Spleen (tissue), 11 donors: ENCODE measurements around the gene DLG2. TPM values are rescaled to one million over a fixed set of nuclear protein-coding genes. Genes with fewer than 3 reads are reported as not detected.

Experiments used
- DNase-seq: peaks from one replicate; pipeline ENCODE4 v3.0.0-alpha.2; 2020
- H3K27ac ChIP-seq, 8 donors: fragments of 200-600 bp; sonication (generic) in 7 of 8; 1 replicate in 4 of 8; 2 replicates in 4 of 8; pipeline versions ENCODE4 v1.5.0 to v1.8.0; 2016 to 2021; ENCODE audit warnings: inconsistent platforms in 4 of 8, mild to moderate bottlenecking in 4 of 8, moderate library complexity in 1 of 8
- H3K27me3 ChIP-seq, 7 donors: fragments of 200-600 bp; sonication (generic) in 6 of 7; replicated peaks in 1 of 7; 1 replicate in 4 of 7; 2 replicates in 3 of 7; pipeline versions ENCODE4 v1.5.0 to v1.8.0; 2016 to 2021; ENCODE audit warnings: inconsistent platforms in 3 of 7, mild to moderate bottlenecking in 1 of 7
- H3K36me3 ChIP-seq, 6 donors: fragments of 200-600 bp; sonication (generic) in 5 of 6; 1 replicate in 4 of 6; 2 replicates in 2 of 6; pipeline versions ENCODE4 v1.5.0 to v1.8.0; 2016 to 2021; ENCODE audit warnings: inconsistent platforms in 2 of 6
- H3K4me1 ChIP-seq, 6 donors: fragments of 200-600 bp; sonication (generic) in 5 of 6; 1 replicate in 3 of 6; 2 replicates in 3 of 6; pipeline versions ENCODE4 v1.5.0 to v1.8.0; 2016 to 2021; ENCODE audit warnings: inconsistent platforms in 3 of 6
- H3K4me3 ChIP-seq, 8 donors: fragments of 200-600 bp; sonication (generic) in 7 of 8; 1 replicate in 4 of 8; 2 replicates in 4 of 8; pipeline versions ENCODE4 v1.5.0 to v1.8.0; 2016 to 2021; ENCODE audit warnings: inconsistent platforms in 4 of 8, mild to moderate bottlenecking in 4 of 8, moderate library complexity in 2 of 8
- H3K9me3 ChIP-seq, 8 donors: fragments of 200-600 bp; sonication (generic) in 7 of 8; 1 replicate in 4 of 8; 2 replicates in 4 of 8; pipeline versions ENCODE4 v1.5.0 to v1.8.0; 2016 to 2021; ENCODE audit warnings: inconsistent platforms in 4 of 8
- POLR2A ChIP-seq, 3 donors: fragments of 450-650 bp; IDR thresholded peaks; one replicate each; pipeline ENCODE4 v1.5.1; 2017; ENCODE audit warnings: antibody characterized with exemption in 3 of 3, mild to moderate bottlenecking in 1 of 3
- POLR2AphosphoS5 ChIP-seq, 3 donors: sonication (generic); formaldehyde crosslinking; IDR thresholded peaks; one replicate each; pipeline ENCODE4 v1.5.1; 2017; ENCODE audit warnings: antibody characterized with exemption in 3 of 3
- WGBS, 5 donors: extraction: QIAGEN DNeasy Blood & Tissue Kit in 3 of 5; methylation state at CpG; one replicate each; pipeline versions ENCODE4 v1.1.5 to v1.1.7; 2013 to 2018; 5-methylcytosine and 5-hydroxymethylcytosine counted together
- intact Hi-C: fragments of 100-400 bp; cut with DNase I; formaldehyde crosslinking; loops from one replicate; pipeline ENCODE4 v1.15.0; 2023; ENCODE audit warnings: low total_unique reads
- polyA plus RNA-seq, 3 donors: library from polyadenylated mRNA; stranded (reverse); fragments of 200-250 nt; gene quantifications; one replicate each; pipeline ENCODE4 v1.2.1, GENCODE V29; 2013
- total RNA-seq, 7 donors: library from RNA; depleted of rRNA in 3 of 7; stranded (reverse); fragments of >200 nt in 3 of 7; fragmentation: NEBNext Ultra II Directional in 4 of 7; extraction: Animal tissue kit (Norgen Biotek cat#: 25700) in 4 of 7; gene quantifications; one replicate each; pipeline versions ENCODE4 v1.1.0 to v1.2.1, GENCODE V29; 2016 to 2021
- TF ChIP-seq, protein P1 (sequence below), 11 experiments: fragments of 200-600 bp in 7 of 11; fragments of 450-650 bp in 4 of 11; sonication (generic) in 4 of 11; IDR thresholded peaks in 8 of 11; conservative IDR thresholded peaks in 3 of 11; 1 replicate in 7 of 11; 2 replicates in 4 of 11; pipeline versions ENCODE4 v1.4.0 to v1.8.0; 2016 to 2021; ENCODE audit warnings: antibody characterized with exemption in 11 of 11, inconsistent platforms in 4 of 11, mild to moderate bottlenecking in 1 of 11
- donor health status: healthy with polysubstance abuse.
- donor health status: DM: no; HTN: no; CAD: no; lungs with moderate emphysema.
- donor health status: DM: no; HTN: no; CAD: no.
- donor health status: Bipolar disorder and iron deficiency.
- donor health status: healthy.
- donor health status: DM: no; HTN: no; CAD: no.
- donor health status: DM: yes; HTN: yes; CAD: no.

Gene DLG2
- total and polyA plus RNA-seq, 10 donors = 0.43 to 12.7 (median 7.9) TPM

DNA sequence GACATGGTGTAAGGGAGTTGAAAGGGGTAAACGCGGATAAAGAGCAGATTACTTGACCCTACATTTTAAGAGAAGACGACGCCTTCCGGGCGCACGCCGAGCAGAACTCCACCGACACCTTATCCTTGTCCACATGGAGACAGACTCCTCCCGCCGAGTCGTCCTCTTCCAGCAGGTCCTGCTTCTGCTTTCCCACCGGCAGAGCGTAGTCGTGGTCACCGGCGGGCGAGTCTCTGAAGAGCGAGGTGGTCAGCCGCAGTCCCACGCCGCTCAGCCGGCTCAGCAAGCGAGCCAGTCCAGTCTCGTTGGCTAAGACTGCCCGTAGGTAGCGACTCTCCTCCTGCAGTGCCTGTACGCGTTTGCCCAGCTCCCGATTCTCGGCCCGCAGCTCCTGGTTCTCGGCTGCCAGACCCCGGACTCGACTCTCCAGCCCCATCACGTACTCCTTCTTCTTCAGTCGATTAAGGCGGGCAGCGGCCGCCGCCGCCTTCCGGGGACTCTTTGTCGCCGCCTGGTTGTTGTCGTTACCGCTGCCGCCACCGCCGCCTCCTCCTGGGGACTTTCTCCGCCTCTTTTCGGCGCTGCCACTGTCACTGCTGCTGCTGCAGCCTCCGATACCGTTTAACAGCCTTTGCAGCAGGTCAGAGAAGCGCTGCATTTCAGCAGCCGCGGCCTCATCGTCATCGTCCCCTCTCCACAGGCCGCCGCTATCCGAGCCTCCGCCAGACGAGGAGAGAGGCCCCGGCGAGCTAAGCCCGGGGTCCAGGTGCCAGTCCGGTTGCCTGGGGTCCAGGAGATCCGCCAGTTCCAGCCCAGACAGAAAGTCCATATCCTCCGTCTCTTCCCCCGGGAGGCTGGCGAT lies 36.8 kb upstream of the DLG2 start:
- peaks cover 0 to 34% (median 7%) of the 10 kb centered on the region in 6 donors for H3K36me3 ChIP-seq
- TF ChIP-seq POLR2AphosphoS5 (IDR thresholded peaks at IDR 0.05) (peak; percentile 56 to 79 (median 61)), POLR2A (IDR thresholded peaks at IDR 0.05) (peak in 1 of 3 donors; percentile 5)
- TF ChIP-seq, protein P1, sequence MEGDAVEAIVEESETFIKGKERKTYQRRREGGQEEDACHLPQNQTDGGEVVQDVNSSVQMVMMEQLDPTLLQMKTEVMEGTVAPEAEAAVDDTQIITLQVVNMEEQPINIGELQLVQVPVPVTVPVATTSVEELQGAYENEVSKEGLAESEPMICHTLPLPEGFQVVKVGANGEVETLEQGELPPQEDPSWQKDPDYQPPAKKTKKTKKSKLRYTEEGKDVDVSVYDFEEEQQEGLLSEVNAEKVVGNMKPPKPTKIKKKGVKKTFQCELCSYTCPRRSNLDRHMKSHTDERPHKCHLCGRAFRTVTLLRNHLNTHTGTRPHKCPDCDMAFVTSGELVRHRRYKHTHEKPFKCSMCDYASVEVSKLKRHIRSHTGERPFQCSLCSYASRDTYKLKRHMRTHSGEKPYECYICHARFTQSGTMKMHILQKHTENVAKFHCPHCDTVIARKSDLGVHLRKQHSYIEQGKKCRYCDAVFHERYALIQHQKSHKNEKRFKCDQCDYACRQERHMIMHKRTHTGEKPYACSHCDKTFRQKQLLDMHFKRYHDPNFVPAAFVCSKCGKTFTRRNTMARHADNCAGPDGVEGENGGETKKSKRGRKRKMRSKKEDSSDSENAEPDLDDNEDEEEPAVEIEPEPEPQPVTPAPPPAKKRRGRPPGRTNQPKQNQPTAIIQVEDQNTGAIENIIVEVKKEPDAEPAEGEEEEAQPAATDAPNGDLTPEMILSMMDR (IDR thresholded peaks at IDR 0.05 in 8 of 11, conservative IDR thresholded peaks at IDR 0.05 in 3 of 11) = peak in 10 of 11 experiments; percentile 53 to 87 (median 68)
- intact Hi-C loops = no loop called here
- DNase-seq = peak; percentile 97
- H3K4me1 ChIP-seq = peaks cover 36 to 59% (median 53%) of the 10 kb centered on the region in 6 donors
- H3K9me3 ChIP-seq = no peaks in the 10 kb centered on the region
- WGBS, 5 donors = 0 to 1% (median 0%) methylated on average over 42 to 73 of the region's 73 CpGs
- no peaks in the 10 kb centered on the region for H3K27me3 ChIP-seq
- peak overlapping the region; percentile 98 to 99 (median 98) for H3K27ac ChIP-seq
- H3K4me3 ChIP-seq = peak overlapping the region; percentile 74 to 94 (median 86)

DNA sequence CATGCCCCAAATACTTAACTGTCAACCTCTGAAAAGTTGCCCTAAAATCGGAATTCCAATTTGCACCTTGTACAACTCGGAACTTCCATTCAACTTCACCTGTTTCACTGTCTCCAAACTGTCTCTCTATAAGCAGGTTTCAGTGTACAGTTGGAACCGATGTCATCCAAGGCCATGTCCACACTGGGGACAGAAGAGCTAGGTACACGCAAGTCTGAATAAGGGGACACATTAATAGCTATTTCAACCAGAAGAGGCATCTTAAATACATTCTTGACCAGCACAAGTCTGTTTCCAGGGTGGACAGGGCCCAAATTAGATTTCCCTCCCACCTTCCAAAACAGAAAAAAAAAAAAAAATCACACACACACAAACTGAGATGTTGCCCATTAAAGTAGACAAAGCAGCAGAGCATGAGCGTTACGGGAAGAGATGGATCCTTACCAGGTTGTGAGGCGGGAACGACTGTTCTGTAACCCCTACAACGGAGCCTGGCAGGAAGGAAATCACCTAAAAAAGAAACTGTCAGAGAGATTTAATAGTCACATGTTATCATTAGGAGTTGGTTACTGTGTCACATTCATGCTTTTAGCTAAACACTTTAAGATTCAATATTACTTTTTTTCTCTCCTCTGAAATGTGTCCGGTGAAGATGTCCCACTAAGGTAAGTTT lies 36.1 kb upstream of the DLG2 start:
- H3K4me1 ChIP-seq = peaks cover 40 to 66% (median 59%) of the 10 kb centered on the region in 6 donors
- no peak for TF ChIP-seq POLR2AphosphoS5 (IDR thresholded peaks at IDR 0.05)
- TF ChIP-seq POLR2A (IDR thresholded peaks at IDR 0.05) = no peak
- TF ChIP-seq, protein P1 (IDR thresholded peaks at IDR 0.05 in 8 of 11, conservative IDR thresholded peaks at IDR 0.05 in 3 of 11) = no peak
- no peaks in the 10 kb centered on the region for H3K27me3 ChIP-seq
- no peak for DNase-seq
- H3K36me3 ChIP-seq = peaks cover 0 to 41% (median 11%) of the 10 kb centered on the region in 6 donors
- H3K4me3 ChIP-seq = peak overlapping the region; percentile 74 to 94 (median 86)
- 4 to 10% (median 7%) methylated on average over 10 of the region's 10 CpGs for WGBS, 5 donors
- no peaks in the 10 kb centered on the region for H3K9me3 ChIP-seq
- peak overlapping the region; percentile 98 to 99 (median 98) for H3K27ac ChIP-seq
- intact Hi-C loops = no loop called here

DNA sequence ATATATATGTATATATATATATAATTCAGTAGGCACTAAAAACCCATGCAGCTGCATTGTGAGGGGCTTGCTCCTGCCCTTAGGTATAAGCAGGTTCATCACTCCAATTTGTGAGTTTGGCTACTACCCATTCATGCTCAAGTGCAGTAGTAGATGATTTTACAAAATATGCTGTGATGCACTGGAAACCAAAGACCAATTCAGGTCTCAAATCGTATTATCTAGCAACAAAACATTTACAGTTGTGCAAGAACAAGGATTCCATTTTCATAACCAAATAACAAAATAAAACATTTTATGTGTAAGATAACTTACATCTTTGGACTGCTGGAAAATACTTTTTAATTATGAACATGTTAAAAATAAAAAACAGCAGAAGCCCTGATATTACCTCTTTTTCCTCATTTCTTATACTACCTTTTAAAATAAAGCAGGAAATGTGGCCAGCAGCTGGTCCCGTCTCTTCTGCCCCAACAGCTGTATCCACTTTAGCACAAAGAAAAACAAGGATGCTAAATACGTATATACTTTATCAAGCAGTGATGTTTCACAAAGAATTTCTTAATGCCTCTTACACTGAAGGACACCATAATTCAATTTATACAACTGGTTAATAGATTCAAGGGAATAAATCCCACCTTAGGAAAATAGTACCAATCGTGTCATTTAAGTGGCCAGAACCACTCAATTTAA lies 35.0 kb upstream of the DLG2 start:
- intact Hi-C loops = no loop called here
- H3K4me1 ChIP-seq = peaks cover 43 to 77% (median 66%) of the 10 kb centered on the region in 6 donors
- H3K27me3 ChIP-seq = no peaks in the 10 kb centered on the region
- H3K36me3 ChIP-seq = peaks cover 0 to 52% (median 16%) of the 10 kb centered on the region in 6 donors
- no peaks in the 10 kb centered on the region for H3K9me3 ChIP-seq
- DNase-seq = no peak
- H3K4me3 ChIP-seq = peak overlapping the region in 7 of 8 donors; percentile 8 to 91 (median 84)
- H3K27ac ChIP-seq = no peak overlapping the region
- TF ChIP-seq, protein P1 (IDR thresholded peaks at IDR 0.05 in 8 of 11, conservative IDR thresholded peaks at IDR 0.05 in 3 of 11) = no peak
- TF ChIP-seq POLR2AphosphoS5 (IDR thresholded peaks at IDR 0.05) (no peak), POLR2A (IDR thresholded peaks at IDR 0.05) (no peak)
- 14 to 21% (median 15%) methylated on average over 4 of the region's 4 CpGs for WGBS, 5 donors
